C4-2B (cell line): ENCODE results near the gene TMEM192.
A peak's percentile ranks its signal among the peaks of the same experiment; 100 is the strongest.
"Not testable (repeated sequence)": the region's sequence is repeated elsewhere in the genome, so short reads cannot be mapped to it uniquely, and the experiment has no call there.

ENCODE experiments used
- H3K27ac ChIP-seq: fragments of 450-650 bp; 2 replicates; pipeline ENCODE4 v1.5.1; 2017
- CTCF ChIP-seq: fragments of 450-650 bp; conservative IDR thresholded peaks from 2 replicates; pipeline ENCODE4 v1.5.1; 2017; ENCODE audit warnings: mild to moderate bottlenecking
- ZFX ChIP-seq: fragments of 450-650 bp; IDR thresholded peaks from 2 replicates; pipeline ENCODE4 v1.6.1; 2017

Gene TMEM192

GRCh38 chr4:165138843-165139242, 26.2 kb upstream of the TMEM192 start:
- H3K27ac ChIP-seq = no peak overlapping the region
- TF ChIP-seq ZFX (no peak), CTCF (no peak)

DNA sequence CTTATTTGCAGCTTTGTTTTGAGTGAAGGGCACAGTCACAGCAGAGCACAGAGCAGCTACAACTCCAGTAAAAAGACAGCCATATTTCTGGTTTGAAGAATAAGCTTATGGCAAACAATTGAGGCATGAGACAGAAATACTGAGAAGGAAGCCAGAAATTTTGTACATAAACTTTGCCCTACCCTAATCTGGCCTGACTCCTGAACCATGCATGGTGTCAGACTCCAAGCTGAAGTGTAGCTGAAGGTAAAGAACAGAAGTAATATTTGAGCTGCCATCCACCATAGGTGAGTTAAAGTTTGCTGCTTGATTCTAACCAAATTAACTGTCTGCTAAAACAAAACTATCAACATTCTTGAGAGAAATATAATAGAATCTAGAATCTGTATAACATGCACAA, 24.5 kb upstream of the TMEM192 start:
- TF ChIP-seq CTCF (no peak), ZFX (no peak)
- no peak overlapping the region for H3K27ac ChIP-seq

DNA sequence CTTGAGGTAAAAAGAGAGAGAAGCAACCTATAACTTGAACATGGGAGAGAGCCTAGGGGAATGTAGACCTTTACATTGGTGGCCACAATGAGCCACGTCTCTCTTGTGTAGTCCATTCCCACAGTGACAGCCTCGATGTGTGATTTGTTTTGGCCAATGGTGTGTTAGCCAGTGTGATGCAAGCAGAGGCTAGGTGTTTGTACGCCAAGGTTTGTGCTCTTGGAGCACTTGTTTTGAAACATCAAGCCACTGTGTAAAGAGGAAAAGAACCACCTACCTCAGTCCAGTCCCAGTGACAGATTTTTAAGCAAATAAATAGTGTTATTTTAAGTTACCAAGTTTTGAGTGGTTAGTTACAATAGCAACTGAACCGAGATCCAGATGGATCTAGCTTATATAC, 23.9 kb upstream of the TMEM192 start:
- no peak for TF ChIP-seq ZFX
- TF ChIP-seq CTCF = no peak
- no peak overlapping the region for H3K27ac ChIP-seq

DNA sequence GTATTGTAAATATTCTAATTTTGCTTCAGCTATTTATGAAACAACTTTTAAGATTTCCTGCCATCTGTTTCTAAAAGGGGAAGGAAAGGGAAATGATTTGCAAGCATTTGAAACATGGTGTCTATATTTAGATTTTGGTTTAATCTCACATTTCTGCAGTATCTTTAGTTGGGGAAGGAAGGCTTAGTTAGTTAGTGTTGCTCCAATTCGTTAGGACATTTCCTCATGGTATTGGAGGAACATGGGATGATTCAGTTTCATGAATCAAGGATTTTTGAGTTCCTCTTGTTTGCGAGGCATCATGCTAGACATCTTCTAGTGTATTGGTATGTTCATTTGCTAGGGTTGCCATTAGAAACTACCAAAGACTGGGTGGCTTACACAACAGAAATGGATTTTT, 20.5 kb upstream of the TMEM192 start:
- H3K27ac ChIP-seq = no peak overlapping the region
- TF ChIP-seq CTCF (no peak), ZFX (no peak)

- TF ChIP-seq ZFX = no peak
- peak; percentile 87 for TF ChIP-seq CTCF
Measured at GRCh38 chr4:165131247-165131832, 18.7 kb upstream of the TMEM192 start.

GRCh38 chr4:165129924-165130323, 17.3 kb upstream of the TMEM192 start:
- H3K27ac ChIP-seq = no peak overlapping the region

More at GRCh38 chr4:165131247-165131832, 18.7 kb upstream of the TMEM192 start:
- no peak overlapping the region for H3K27ac ChIP-seq

GRCh38 chr4:165125869-165126499, 13.3 kb upstream of the TMEM192 start:
- H3K27ac ChIP-seq = not testable (repeated sequence)

More at GRCh38 chr4:165129924-165130323, 17.3 kb upstream of the TMEM192 start:
- TF ChIP-seq ZFX = no peak
- TF ChIP-seq CTCF = no peak

- TF ChIP-seq ZFX (no peak), CTCF (no peak)
- H3K27ac ChIP-seq = no peak overlapping the region
Measured at GRCh38 chr4:165124488-165124887, 11.8 kb upstream of the TMEM192 start.
